ENCODE measurements around the gene HOOK1.

The HOOK1 gene

DNA sequence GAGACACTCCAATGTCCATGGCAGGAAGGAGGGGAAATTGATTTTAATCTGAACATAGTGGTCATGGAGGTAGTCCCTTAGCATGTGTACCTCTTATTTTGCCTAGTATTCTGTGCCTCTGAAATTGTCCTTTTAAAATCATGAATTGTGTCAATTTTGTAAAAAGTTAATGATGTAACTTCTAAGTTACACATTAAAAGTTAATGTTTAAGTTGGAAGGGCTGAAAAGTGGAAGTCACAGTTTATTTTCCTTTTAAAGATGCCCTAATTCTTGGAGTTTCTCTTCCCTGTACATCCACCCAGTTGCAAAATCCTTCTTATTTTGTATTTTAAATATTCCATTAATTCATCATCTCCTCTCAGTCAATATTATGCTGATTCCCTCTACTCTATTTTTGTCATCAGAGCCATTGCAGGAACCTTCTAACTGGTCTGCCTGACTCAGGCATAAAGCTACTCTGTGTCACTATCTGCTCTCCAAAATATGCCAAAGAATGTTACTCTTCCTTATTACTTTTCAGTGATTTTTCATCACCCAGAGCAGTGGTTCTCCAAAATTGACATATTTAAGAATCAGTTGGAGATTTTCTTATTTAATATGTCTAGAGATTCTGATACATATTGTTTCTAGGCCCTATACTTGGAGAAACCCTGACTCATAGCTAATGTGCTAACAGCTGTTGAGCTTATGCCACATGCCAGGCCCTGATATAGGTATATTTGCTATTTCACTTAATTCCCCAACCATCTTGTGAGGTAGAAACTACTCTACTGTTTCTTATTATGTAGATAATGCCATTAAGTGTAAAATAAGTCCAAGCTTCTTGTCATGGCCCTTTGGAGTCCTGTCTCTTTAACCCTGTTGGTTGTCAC lies 5.1 kb downstream of the HOOK1 start:
- Histone ChIP-seq H3K9me3 (ENCODE audit: severe bottlenecking) (no peaks in the 10 kb centered on the region), H3K27me3 (ENCODE audit: insufficient read depth, poor library complexity, severe bottlenecking) (no peaks in the 10 kb centered on the region), H3K36me3 (ENCODE audit: low read depth) (peaks cover 15% of the 10 kb centered on the region), H3K4me1 (ENCODE audit: insufficient read depth, poor library complexity, severe bottlenecking) (peaks cover 10% of the 10 kb centered on the region), H3K27ac (ENCODE audit: poor library complexity, severe bottlenecking) (no peak overlapping the region), H3K4me3 (ENCODE audit: severe bottlenecking) (no peak overlapping the region)
- TF ChIP-seq, protein P1, sequence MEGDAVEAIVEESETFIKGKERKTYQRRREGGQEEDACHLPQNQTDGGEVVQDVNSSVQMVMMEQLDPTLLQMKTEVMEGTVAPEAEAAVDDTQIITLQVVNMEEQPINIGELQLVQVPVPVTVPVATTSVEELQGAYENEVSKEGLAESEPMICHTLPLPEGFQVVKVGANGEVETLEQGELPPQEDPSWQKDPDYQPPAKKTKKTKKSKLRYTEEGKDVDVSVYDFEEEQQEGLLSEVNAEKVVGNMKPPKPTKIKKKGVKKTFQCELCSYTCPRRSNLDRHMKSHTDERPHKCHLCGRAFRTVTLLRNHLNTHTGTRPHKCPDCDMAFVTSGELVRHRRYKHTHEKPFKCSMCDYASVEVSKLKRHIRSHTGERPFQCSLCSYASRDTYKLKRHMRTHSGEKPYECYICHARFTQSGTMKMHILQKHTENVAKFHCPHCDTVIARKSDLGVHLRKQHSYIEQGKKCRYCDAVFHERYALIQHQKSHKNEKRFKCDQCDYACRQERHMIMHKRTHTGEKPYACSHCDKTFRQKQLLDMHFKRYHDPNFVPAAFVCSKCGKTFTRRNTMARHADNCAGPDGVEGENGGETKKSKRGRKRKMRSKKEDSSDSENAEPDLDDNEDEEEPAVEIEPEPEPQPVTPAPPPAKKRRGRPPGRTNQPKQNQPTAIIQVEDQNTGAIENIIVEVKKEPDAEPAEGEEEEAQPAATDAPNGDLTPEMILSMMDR (IDR thresholded peaks at IDR 0.05; ENCODE audit: poor library complexity, severe bottlenecking): no peak
- ATAC-seq (ENCODE audit: low read depth): no peak
- no peak for DNase-seq (ENCODE audit: low spot score)

DNA sequence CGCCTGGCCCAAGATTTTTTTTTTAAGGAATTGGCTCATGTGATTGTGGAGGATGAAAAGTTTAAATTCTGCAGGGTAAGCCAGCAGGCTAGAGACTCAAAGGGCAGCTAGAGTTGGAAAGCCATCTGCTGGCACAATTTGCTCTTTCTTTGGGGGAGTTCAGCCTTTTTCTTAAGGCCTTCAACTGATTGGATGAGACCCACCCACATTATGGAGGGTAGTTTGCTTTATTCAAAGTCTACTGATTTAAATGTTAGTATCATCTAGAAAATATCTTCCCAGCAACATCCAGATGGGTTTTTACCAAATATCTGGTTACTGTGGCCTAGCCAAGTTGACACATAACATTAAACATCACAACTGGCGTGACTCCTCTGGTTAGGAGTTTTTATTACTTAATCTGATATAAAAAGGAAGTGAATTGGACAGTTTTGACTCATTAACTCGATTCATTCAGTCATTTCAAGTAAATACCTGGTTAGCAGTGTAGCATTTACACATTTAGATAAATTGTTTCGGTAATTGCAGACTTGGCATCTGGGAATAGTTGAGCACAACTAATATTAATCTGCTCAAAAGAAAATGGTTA lies 12.4 kb downstream of the HOOK1 start:
- Histone ChIP-seq H3K4me3 (ENCODE audit: severe bottlenecking) (no peak overlapping the region), H3K4me1 (ENCODE audit: insufficient read depth, poor library complexity, severe bottlenecking) (no peaks in the 10 kb centered on the region), H3K9me3 (ENCODE audit: severe bottlenecking) (no peaks in the 10 kb centered on the region), H3K36me3 (ENCODE audit: low read depth) (peaks cover 30% of the 10 kb centered on the region), H3K27me3 (ENCODE audit: insufficient read depth, poor library complexity, severe bottlenecking) (no peaks in the 10 kb centered on the region), H3K27ac (ENCODE audit: poor library complexity, severe bottlenecking) (no peak overlapping the region)
- DNase-seq (ENCODE audit: low spot score): no peak
- TF ChIP-seq, protein P1 (IDR thresholded peaks at IDR 0.05; ENCODE audit: poor library complexity, severe bottlenecking): no peak
- ATAC-seq (ENCODE audit: low read depth): no peak

DNA sequence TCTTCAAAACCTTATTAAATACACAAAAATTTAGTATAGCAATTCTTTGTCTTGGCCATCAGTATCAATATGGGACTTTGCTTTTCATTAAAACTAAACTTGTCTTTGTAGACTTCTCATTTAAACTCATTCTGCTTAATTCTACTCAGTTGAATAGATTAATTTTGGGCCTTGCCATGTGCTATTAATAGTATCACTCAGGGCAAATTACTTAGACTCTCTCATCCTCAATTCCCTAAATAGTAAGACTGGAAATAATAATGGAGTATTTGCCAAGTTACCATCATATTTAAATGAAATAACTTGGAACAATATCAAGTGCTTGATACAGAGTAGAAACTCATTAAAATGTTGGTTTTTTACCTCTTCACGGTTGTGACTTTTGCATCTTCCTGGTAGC lies 13.4 kb downstream of the HOOK1 start:
- DNase-seq (ENCODE audit: low spot score) (no peak), ATAC-seq (ENCODE audit: low read depth) (no peak)
- H3K9me3 ChIP-seq (ENCODE audit: severe bottlenecking): no peaks in the 10 kb centered on the region
- no peaks in the 10 kb centered on the region for H3K27me3 ChIP-seq (ENCODE audit: insufficient read depth, poor library complexity, severe bottlenecking)
- H3K36me3 ChIP-seq (ENCODE audit: low read depth): peaks cover 23% of the 10 kb centered on the region
- TF ChIP-seq, protein P1 (IDR thresholded peaks at IDR 0.05; ENCODE audit: poor library complexity, severe bottlenecking): no peak
- H3K4me1 ChIP-seq (ENCODE audit: insufficient read depth, poor library complexity, severe bottlenecking): no peaks in the 10 kb centered on the region
- H3K4me3 ChIP-seq (ENCODE audit: severe bottlenecking): no peak overlapping the region
- H3K27ac ChIP-seq (ENCODE audit: poor library complexity, severe bottlenecking): no peak overlapping the region

DNA sequence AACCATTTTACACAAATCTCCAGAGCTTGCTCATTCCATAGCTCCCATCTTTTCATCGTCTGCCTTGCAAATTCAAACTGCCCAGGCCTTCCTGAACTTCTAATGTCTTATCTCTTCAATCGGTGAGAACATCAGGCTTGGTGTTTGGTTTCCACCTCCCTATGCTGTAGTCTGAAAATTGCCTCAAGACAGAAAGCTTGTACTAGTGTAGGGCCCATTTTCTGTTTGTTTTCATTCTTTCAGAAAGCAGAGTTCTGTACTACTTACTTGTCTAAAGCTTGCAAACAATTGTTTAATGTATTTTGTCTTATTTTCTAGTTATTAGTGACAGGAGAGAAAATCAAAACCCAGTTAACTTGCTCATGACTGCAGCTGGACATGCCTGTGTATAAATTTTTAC lies 16.8 kb downstream of the HOOK1 start:
- Histone ChIP-seq H3K27ac (ENCODE audit: poor library complexity, severe bottlenecking) (no peak overlapping the region), H3K9me3 (ENCODE audit: severe bottlenecking) (no peaks in the 10 kb centered on the region), H3K36me3 (ENCODE audit: low read depth) (peaks cover 35% of the 10 kb centered on the region), H3K4me3 (ENCODE audit: severe bottlenecking) (no peak overlapping the region), H3K4me1 (ENCODE audit: insufficient read depth, poor library complexity, severe bottlenecking) (peaks cover 4% of the 10 kb centered on the region), H3K27me3 (ENCODE audit: insufficient read depth, poor library complexity, severe bottlenecking) (no peaks in the 10 kb centered on the region)
- ATAC-seq (ENCODE audit: low read depth): no peak
- TF ChIP-seq, protein P1 (IDR thresholded peaks at IDR 0.05; ENCODE audit: poor library complexity, severe bottlenecking): no peak
- no peak for DNase-seq (ENCODE audit: low spot score)

GRCh38 chr1:59833022-59833421 lies 18.3 kb downstream of the HOOK1 start:
- Histone ChIP-seq H3K27me3 (ENCODE audit: insufficient read depth, poor library complexity, severe bottlenecking) (no peaks in the 10 kb centered on the region), H3K4me1 (ENCODE audit: insufficient read depth, poor library complexity, severe bottlenecking) (peaks cover 4% of the 10 kb centered on the region), H3K4me3 (ENCODE audit: severe bottlenecking) (no peak overlapping the region), H3K36me3 (ENCODE audit: low read depth) (peaks cover 46% of the 10 kb centered on the region), H3K9me3 (ENCODE audit: severe bottlenecking) (no peaks in the 10 kb centered on the region), H3K27ac (ENCODE audit: poor library complexity, severe bottlenecking) (no peak overlapping the region)
- no peak for DNase-seq (ENCODE audit: low spot score)
- TF ChIP-seq, protein P1 (IDR thresholded peaks at IDR 0.05; ENCODE audit: poor library complexity, severe bottlenecking): no peak
- ATAC-seq (ENCODE audit: low read depth): no peak
